Ovary (tissue), 9 donors: ENCODE measurements around the gene TNFRSF4. TPM values are rescaled to one million over a fixed set of nuclear protein-coding genes. Genes with fewer than 3 reads are reported as not detected.

Experiments used
- DNase-seq, 5 donors: peaks; one replicate each; pipeline ENCODE4 v3.0.0-alpha.2; 2019 to 2020
- H3K27ac ChIP-seq, 2 donors: fragments of 200-600 bp; one replicate each; pipeline versions ENCODE4 v1.5.1 to v1.8.0; 2019 to 2022
- H3K27me3 ChIP-seq: fragments of 200-600 bp; one replicate; pipeline ENCODE4 v1.8.0; 2022
- H3K36me3 ChIP-seq: fragments of 200-600 bp; sonication (generic); one replicate; pipeline ENCODE4 v1.5.1; 2019
- H3K4me1 ChIP-seq: one replicate; pipeline ENCODE4 v1.8.1; 2013; ENCODE audit warnings: mild to moderate bottlenecking, moderate library complexity; ENCODE audit not compliant: insufficient read depth
- H3K4me3 ChIP-seq: fragments of 200-600 bp; sonication (generic); one replicate; pipeline ENCODE4 v1.5.1; 2017
- H3K9me3 ChIP-seq, 2 donors: fragments of 200-600 bp in 1 of 2; sonication (generic) in 1 of 2; one replicate each; pipeline versions ENCODE4 v1.5.1 to v1.8.1; 2013 to 2019; ENCODE audit warnings: mild to moderate bottlenecking in 1 of 2, moderate library complexity in 1 of 2
- CTCF ChIP-seq, 3 donors: fragments of 450-650 bp in 2 of 3; fragments of 200-600 bp in 1 of 3; IDR thresholded peaks; one replicate each; pipeline versions ENCODE4 v1.5.1 to v1.8.0; 2016 to 2022; ENCODE audit warnings: antibody characterized with exemption in 3 of 3, mild to moderate bottlenecking in 1 of 3
- EP300 ChIP-seq: sonication (generic); formaldehyde crosslinking; IDR thresholded peaks from one replicate; pipeline ENCODE4 v1.6.1; 2017; ENCODE audit warnings: antibody characterized with exemption
- POLR2A ChIP-seq: fragments of 450-650 bp; IDR thresholded peaks from one replicate; pipeline ENCODE4 v1.6.1; 2017; ENCODE audit warnings: antibody characterized with exemption, mild to moderate bottlenecking, moderate library complexity
- WGBS, 3 donors: extraction: QIAGEN DNeasy Blood & Tissue Kit in 1 of 3; methylation state at CpG; one replicate each; pipeline versions ENCODE4 v1.1.5 to v1.1.7; 2013 to 2017; 5-methylcytosine and 5-hydroxymethylcytosine counted together
- intact Hi-C, 4 donors: fragments of 100-400 bp; cut with DNase I; formaldehyde crosslinking; loops; one replicate each; pipeline versions ENCODE4 v1.11.0 to v1.15.1; 2022 to 2023
- polyA plus RNA-seq, 2 donors: library from polyadenylated mRNA; stranded (reverse); fragments of 200-250 nt in 1 of 2; fragments of 350-450 nt in 1 of 2; fragmentation: Illumina TruSeq in 1 of 2; extraction: RNeasy Lipid Tissue Mini Kit (QIAGEN cat#74804) in 1 of 2; gene quantifications; one replicate each; pipeline ENCODE4 v1.2.3, GENCODE V29; 2013 to 2014
- total RNA-seq, 7 donors: library from RNA; depleted of rRNA in 2 of 7; stranded (reverse); fragments of >200 nt in 2 of 7; fragmentation: NEBNext Ultra II Directional in 3 of 7; extraction: Animal tissue kit (Norgen Biotek cat#: 25700) in 3 of 7; gene quantifications; one replicate each; pipeline versions ENCODE4 v1.1.0 to v1.2.4, GENCODE V29; 2016 to 2023
- donor health status: DM: no; HTN: no; CAD: no; lungs with moderate emphysema.
- donor health status: DM: no; HTN: no; CAD: no.
- donor health status: Bipolar disorder and iron deficiency.
- donor health status: DM: yes; HTN: yes; CAD: no.
- donor health status: DM: no; HTN: no; CAD: no.
- donor health status: DM: yes; HTN: yes; CAD: no.

Gene TNFRSF4
- total and polyA plus RNA-seq, 9 donors, result 0.37 to 2.5 (median 0.89) TPM; not detected in 1

DNA sequence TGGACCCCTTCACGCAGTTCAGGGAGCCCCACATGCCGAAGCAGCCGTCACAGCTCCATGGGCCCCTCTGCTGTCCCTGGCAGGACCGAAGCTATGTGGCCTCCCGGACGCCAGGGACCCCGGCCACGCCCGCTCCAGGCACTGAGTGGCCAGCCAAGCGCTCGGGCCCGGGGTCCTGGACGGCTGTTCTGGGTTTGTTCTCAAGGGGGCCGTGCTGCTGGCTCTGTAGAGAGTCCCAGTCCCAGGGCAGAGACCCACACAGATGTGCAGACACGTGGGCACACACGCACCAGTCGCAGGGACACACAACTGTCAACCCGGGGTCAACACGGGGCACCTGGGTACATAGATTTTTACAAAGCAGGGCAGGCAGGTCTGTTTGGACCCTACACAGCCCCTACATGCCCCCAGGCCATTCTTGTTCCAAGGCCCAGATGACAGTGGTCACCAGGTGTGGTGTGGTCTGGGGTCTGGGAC is 24.8 kb upstream of the TNFRSF4 start:
- Histone ChIP-seq H3K4me1 (no peaks in the 10 kb centered on the region), H3K27ac (no peak overlapping the region), H3K9me3 (no peaks in the 10 kb centered on the region), H3K36me3 (no peaks in the 10 kb centered on the region), H3K4me3 (no peak overlapping the region), H3K27me3 (peaks cover 10% of the 10 kb centered on the region)
- WGBS, 3 donors, result 50 to 59% (median 55%) methylated on average over 15 to 19 of the region's 19 CpGs
- no peak for DNase-seq
- TF ChIP-seq POLR2A (no peak), EP300 (no peak), CTCF (IDR thresholded peaks at IDR 0.05) (no peak)
- intact Hi-C loops, result loop anchor here in 1 of 4 donors (10.0 kb wide), 1 partner anchor 214 kb away; the partner anchor contains the start of gene AGRN

DNA sequence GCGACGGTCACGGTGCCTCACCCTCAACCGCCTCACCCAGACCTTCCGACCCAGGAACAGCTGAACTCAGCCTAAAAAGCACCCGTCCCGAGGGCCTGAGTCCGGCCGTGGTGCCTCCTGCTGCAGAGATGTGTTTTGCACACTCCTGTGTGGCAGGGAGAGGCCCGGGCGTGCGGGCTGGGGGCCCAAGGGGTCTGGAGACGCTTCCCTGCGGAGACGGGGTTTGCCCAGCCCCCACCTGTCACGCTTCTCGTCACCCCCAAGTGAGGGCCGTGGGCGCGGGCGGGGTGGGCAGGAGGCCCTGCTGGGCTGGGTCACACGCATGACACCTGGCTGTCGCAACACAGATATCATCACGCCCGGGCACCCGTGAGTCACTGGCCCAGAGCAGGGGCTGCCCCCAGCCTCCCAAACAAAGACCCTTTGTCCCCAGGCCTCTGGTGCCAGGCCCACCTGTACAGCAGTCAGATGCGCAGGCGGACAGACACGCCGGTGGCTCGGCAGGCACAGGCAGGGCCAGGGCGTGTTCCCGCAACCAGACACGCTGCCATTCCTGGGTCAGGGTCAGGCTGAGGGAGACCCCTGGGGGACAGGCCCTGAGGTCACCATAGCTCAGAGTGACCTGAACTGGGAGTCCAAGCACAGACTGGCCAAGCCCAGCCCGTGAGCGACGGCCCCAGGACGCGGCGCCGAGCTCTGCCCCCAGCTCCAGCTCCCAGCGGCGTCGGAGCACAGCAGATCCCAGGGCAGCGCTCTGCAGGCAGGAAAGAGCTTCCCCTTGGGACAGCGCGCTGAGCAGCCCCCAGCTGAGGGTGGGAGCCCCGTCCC is 24.1 kb upstream of the TNFRSF4 start:
- H3K9me3 ChIP-seq, result no peaks in the 10 kb centered on the region
- intact Hi-C loops, result loop anchor here in 1 of 4 donors (10.0 kb wide), 1 partner anchor 213 kb away; the partner anchor contains the start of gene AGRN
- no peak overlapping the region for H3K4me3 ChIP-seq
- 22 to 38% (median 29%) methylated on average over 44 to 48 of the region's 48 CpGs for WGBS, 3 donors
- no peaks in the 10 kb centered on the region for H3K36me3 ChIP-seq
- H3K27ac ChIP-seq, result no peak overlapping the region
- TF ChIP-seq CTCF (IDR thresholded peaks at IDR 0.05) (no peak), POLR2A (no peak), EP300 (no peak)
- peaks cover 10% of the 10 kb centered on the region for H3K27me3 ChIP-seq
- peaks cover 3% of the 10 kb centered on the region for H3K4me1 ChIP-seq
- no peak for DNase-seq

- no peak for DNase-seq
- no peaks in the 10 kb centered on the region for H3K36me3 ChIP-seq
- intact Hi-C loops, result loop anchor here in 1 of 4 donors (10.0 kb wide), 1 partner anchor 212 kb away; the partner anchor contains the start of gene AGRN
- H3K27me3 ChIP-seq, result peaks cover 10% of the 10 kb centered on the region
- no peaks in the 10 kb centered on the region for H3K9me3 ChIP-seq
- H3K4me1 ChIP-seq, result peaks cover 10% of the 10 kb centered on the region
- 12 to 15% (median 14%) methylated on average over 25 to 34 of the region's 34 CpGs for WGBS, 3 donors
- H3K4me3 ChIP-seq, result no peak overlapping the region
- H3K27ac ChIP-seq, result no peak overlapping the region
- no peak for TF ChIP-seq CTCF (IDR thresholded peaks at IDR 0.05)
- TF ChIP-seq POLR2A, result no peak
- TF ChIP-seq EP300, result no peak
Observed at GRCh38 chr1:1236945-1237873, 23.3 kb upstream of the TNFRSF4 start.

DNA sequence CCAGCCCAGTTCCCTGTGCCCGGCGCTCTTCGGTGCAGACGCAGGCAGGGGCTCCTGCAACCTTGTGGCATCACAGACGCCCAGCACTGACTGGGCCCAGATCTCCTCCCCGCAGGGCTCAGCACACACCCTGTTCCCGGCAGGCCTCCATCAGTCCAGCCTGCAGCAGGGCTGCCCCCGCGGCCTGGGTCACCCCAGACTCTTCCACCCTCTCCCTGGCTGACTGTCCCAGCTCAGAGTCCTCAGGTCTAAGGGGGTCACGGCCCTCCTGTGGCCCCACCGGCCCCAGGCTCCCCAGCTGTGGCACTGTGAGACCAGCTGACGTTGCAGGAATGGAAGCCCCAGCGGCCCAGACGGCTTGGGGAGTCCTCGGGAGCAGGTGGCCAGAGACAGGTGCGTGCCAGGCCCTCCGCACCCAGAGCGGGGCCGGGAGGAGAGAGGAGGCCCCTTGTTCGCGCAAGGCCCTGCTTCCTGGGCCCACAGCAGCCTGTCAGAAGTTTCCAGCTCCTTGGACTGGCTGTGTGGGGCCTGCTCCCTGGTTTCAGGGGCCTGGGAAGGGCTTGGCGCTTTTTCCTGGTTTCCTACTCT is 22.3 kb upstream of the TNFRSF4 start:
- no peak for TF ChIP-seq POLR2A
- no peak for TF ChIP-seq CTCF (IDR thresholded peaks at IDR 0.05)
- TF ChIP-seq EP300, result no peak
- DNase-seq, result no peak
- peaks cover 5% of the 10 kb centered on the region for H3K27me3 ChIP-seq
- intact Hi-C loops, result loop anchor here in 1 of 4 donors (10.0 kb wide), 1 partner anchor 211 kb away; the partner anchor contains the start of gene AGRN
- no peak overlapping the region for H3K27ac ChIP-seq
- no peak overlapping the region for H3K4me3 ChIP-seq
- WGBS, 3 donors, result 54 to 68% (median 67%) methylated on average over 21 to 22 of the region's 22 CpGs
- no peaks in the 10 kb centered on the region for H3K36me3 ChIP-seq
- H3K4me1 ChIP-seq, result peaks cover 10% of the 10 kb centered on the region
- H3K9me3 ChIP-seq, result no peaks in the 10 kb centered on the region
